HCT116 (cell line): ENCODE measurements around the gene ACTBL2. TPM values are rescaled to one million over a fixed set of nuclear protein-coding genes. Genes with fewer than 3 reads are reported as not detected.

Experiments
- ATAC-seq: fragments of 200-7000 bp; cut with Tn5 transposase; 2 replicates; pipeline ENCODE4 v1.9.1; 2020; ENCODE audit warnings: mild to moderate bottlenecking, moderate library complexity
- BruUV-seq: library from RNA; stranded (reverse); fragments of 400-500 nt; replicated peaks from 2 replicates; lab custom pipeline; 2021; lab: Mats Ljungman, UMichigan
- CTCF ChIA-PET: fragments of 300-600 bp; sonication (Branson Sonifier 250); formaldehyde crosslinking; loops from one replicate; lab custom pipeline; 2021; ENCODE audit warnings: antibody characterized with exemption; lab: Charles Lee
- POLR2A ChIA-PET: fragments of 300-600, 350-600 bp; sonication (Branson Sonifier 250); formaldehyde crosslinking; loops from one replicate; lab custom pipeline; 2021; ENCODE audit warnings: antibody characterized with exemption; lab: Charles Lee
- RAD21 ChIA-PET, 2 experiments: fragments of 300-600 bp; sonication (Branson Sonifier 250); formaldehyde crosslinking; loops; one replicate each; lab custom pipeline; 2023; ENCODE audit warnings: low total read pairs in 2 of 2; ENCODE audit not compliant: uncharacterized antibody in 2 of 2, unreplicated experiment in 2 of 2, low non-redundant PET in 1 of 2; lab: Charles Lee
- DNase-seq: peaks from one replicate; pipeline ENCODE4 v3.0.0-alpha.2; 2010; ENCODE audit warnings: low read depth, low spot score
- H2AFZ ChIP-seq: fragments of 200-600 bp; shearing (Covaris generic), sonication (generic); 2 replicates; pipeline ENCODE4 v1.6.1; 2017; ENCODE audit warnings: low read depth, mixed run types, mixed read lengths, antibody characterized with exemption, low read length; ENCODE audit not compliant: poor library complexity, severe bottlenecking
- H3K27ac ChIP-seq: 2 replicates; pipeline ENCODE4 v1.5.1; 2012; ENCODE audit warnings: low read depth, low read length
- H3K27me3 ChIP-seq: fragments of 200-600 bp; sonication (generic); 2 replicates; pipeline ENCODE4 v1.6.1; 2016; ENCODE audit warnings: mixed run types, low read length, mixed read lengths; ENCODE audit not compliant: insufficient read depth
- H3K36me3 ChIP-seq, 2 experiments: fragments of 200-500 bp in 1 of 2; fragments of 200-600 bp in 1 of 2; sonication (Bioruptor generic) in 1 of 2; sonication (generic) in 1 of 2; 2 replicates each; pipeline versions ENCODE4 v1.5.1 to v1.6.1; 2014 to 2016; ENCODE audit warnings: low read length in 2 of 2, inconsistent platforms in 1 of 2, mixed read lengths in 1 of 2, mixed run types in 1 of 2; ENCODE audit not compliant: insufficient read depth in 2 of 2, control insufficient read depth in 1 of 2
- H3K4me1 ChIP-seq, 2 experiments: fragments of 200-600 bp in 1 of 2; sonication (generic) in 1 of 2; 2 replicates each; pipeline versions ENCODE4 v1.5.1 to v1.6.1; 2012 to 2017; ENCODE audit warnings: low read length in 2 of 2, inconsistent platforms in 1 of 2, mild to moderate bottlenecking in 1 of 2, mixed read lengths in 1 of 2, mixed run types in 1 of 2, moderate library complexity in 1 of 2; ENCODE audit not compliant: insufficient read depth in 2 of 2, control insufficient read depth in 1 of 2
- H3K4me2 ChIP-seq: fragments of 200-600 bp; sonication (generic); 2 replicates; pipeline ENCODE4 v1.6.1; 2017; ENCODE audit warnings: mixed run types, low read length, mixed read lengths
- H3K4me3 ChIP-seq, 2 experiments: fragments of 200-600 bp in 1 of 2; sonication (generic) in 1 of 2; replicated peaks in 1 of 2; 2 replicates each; pipeline ENCODE4 v1.5.1; 2011 to 2016; ENCODE audit warnings: low read length in 2 of 2, control low read depth in 1 of 2, low read depth in 1 of 2, mild to moderate bottlenecking in 1 of 2, mixed read lengths in 1 of 2, mixed run types in 1 of 2
- H3K79me2 ChIP-seq: fragments of 200-600 bp; sonication (generic); 2 replicates; pipeline ENCODE4 v1.6.1; 2017; ENCODE audit warnings: mild to moderate bottlenecking, mixed run types, low read length, moderate library complexity, mixed read lengths; ENCODE audit not compliant: insufficient read depth
- H3K9ac ChIP-seq: fragments of 200-600 bp; sonication (generic); 2 replicates; pipeline ENCODE4 v1.6.1; 2016; ENCODE audit warnings: low read length, mixed read lengths
- H3K9me2 ChIP-seq: fragments of 200-600 bp; sonication (generic), shearing (Covaris generic); 2 replicates; pipeline ENCODE4 v1.6.1; 2017; ENCODE audit warnings: mixed run types, mild to moderate bottlenecking, moderate library complexity; ENCODE audit not compliant: insufficient read depth
- H3K9me3 ChIP-seq, 2 experiments: fragments of 200-500 bp in 1 of 2; fragments of 200-600 bp in 1 of 2; sonication (Bioruptor generic) in 1 of 2; sonication (generic) in 1 of 2; 2 replicates each; pipeline ENCODE4 v1.6.1; 2014 to 2017; ENCODE audit warnings: low read length in 2 of 2, mixed read lengths in 2 of 2, inconsistent platforms in 1 of 2, low read depth in 1 of 2, mild to moderate bottlenecking in 1 of 2, mixed run types in 1 of 2, moderate library complexity in 1 of 2; ENCODE audit not compliant: control insufficient read depth in 1 of 2, insufficient read depth in 1 of 2
- H4K20me1 ChIP-seq: fragments of 200-600 bp; sonication (generic), shearing (Covaris generic); 2 replicates; pipeline ENCODE4 v1.6.1; 2017; ENCODE audit warnings: mixed run types, mild to moderate bottlenecking, moderate library complexity; ENCODE audit not compliant: insufficient read depth
- CBX3 ChIP-seq: IDR thresholded peaks from 2 replicates; pipeline ENCODE4 v1.6.1; 2012; ENCODE audit warnings: low read depth
- CEBPB ChIP-seq: IDR thresholded peaks from 2 replicates; pipeline ENCODE4 v1.6.1; 2012; ENCODE audit warnings: low read depth
- CTCF ChIP-seq, 3 experiments: fragments of 200-600 bp in 1 of 3; sonication (generic) in 1 of 3; IDR thresholded peaks in 2 of 3; conservative IDR thresholded peaks in 1 of 3; 2 replicates each; pipeline ENCODE4 v1.5.1; 2012 to 2017; ENCODE audit warnings: low read depth in 2 of 3, low read length in 2 of 3, antibody characterized with exemption in 1 of 3, borderline replicate concordance in 1 of 3, control low read depth in 1 of 3, mild to moderate bottlenecking in 1 of 3, mixed read lengths in 1 of 3, mixed run types in 1 of 3, moderate library complexity in 1 of 3; ENCODE audit not compliant: insufficient read depth in 1 of 3
- EZH2 ChIP-seq: fragments of 200-600 bp; sonication (generic); IDR thresholded peaks from 2 replicates; pipeline ENCODE4 v1.6.1; 2017; ENCODE audit warnings: antibody characterized with exemption, mixed run types
- FOSL1 ChIP-seq: IDR thresholded peaks from 2 replicates; pipeline ENCODE4 v1.6.1; 2012; ENCODE audit warnings: low read depth
- JUND ChIP-seq: IDR thresholded peaks from 2 replicates; pipeline ENCODE4 v1.6.1; 2012
- POLR2A ChIP-seq: IDR thresholded peaks from 2 replicates; pipeline ENCODE4 v1.7.0; 2011; ENCODE audit warnings: borderline replicate concordance; ENCODE audit not compliant: insufficient read depth, insufficient read length; ENCODE audit errors: extremely low read depth
- POLR2AphosphoS5 ChIP-seq: IDR thresholded peaks from 2 replicates; pipeline ENCODE4 v1.6.1; 2011; ENCODE audit warnings: mild to moderate bottlenecking, low read depth, low read length, moderate library complexity
- REST ChIP-seq: IDR thresholded peaks from 2 replicates; pipeline ENCODE4 v1.6.1; 2012; ENCODE audit warnings: low read depth
- SIN3A ChIP-seq: IDR thresholded peaks from 2 replicates; pipeline ENCODE4 v1.6.1; 2012; ENCODE audit warnings: low read depth
- YY1 ChIP-seq: IDR thresholded peaks from 2 replicates; pipeline ENCODE4 v1.6.1; 2011; ENCODE audit warnings: low read length, low read depth, moderate library complexity, mild to moderate bottlenecking; ENCODE audit not compliant: insufficient replicate concordance; ENCODE audit errors: extremely low read depth
- ZBTB33 ChIP-seq: IDR thresholded peaks from 2 replicates; pipeline ENCODE4 v1.6.1; 2011; ENCODE audit warnings: mild to moderate bottlenecking, low read length, moderate library complexity; ENCODE audit not compliant: insufficient replicate concordance; ENCODE audit errors: extremely low read depth
- ZFX ChIP-seq: fragments of 450-650 bp; IDR thresholded peaks from 2 replicates; pipeline ENCODE4 v1.6.1; 2017
- intact Hi-C: fragments of 100-400 bp; cut with micrococcal nuclease; formaldehyde crosslinking; loops from 2 replicates; pipeline ENCODE4 v1.10.0; 2022
- total RNA-seq: library from RNA; stranded (reverse); gene quantifications from one replicate; pipeline ENCODE4 v1.2.1, GENCODE V29; 2021; ENCODE audit not compliant: unreplicated experiment
- TF ChIP-seq, protein P1 (sequence below): IDR thresholded peaks from 2 replicates; pipeline ENCODE4 v1.6.1; 2012

Gene ACTBL2
- total RNA-seq, 1 experiment from 2014 or later = 0.07 TPM

DNA sequence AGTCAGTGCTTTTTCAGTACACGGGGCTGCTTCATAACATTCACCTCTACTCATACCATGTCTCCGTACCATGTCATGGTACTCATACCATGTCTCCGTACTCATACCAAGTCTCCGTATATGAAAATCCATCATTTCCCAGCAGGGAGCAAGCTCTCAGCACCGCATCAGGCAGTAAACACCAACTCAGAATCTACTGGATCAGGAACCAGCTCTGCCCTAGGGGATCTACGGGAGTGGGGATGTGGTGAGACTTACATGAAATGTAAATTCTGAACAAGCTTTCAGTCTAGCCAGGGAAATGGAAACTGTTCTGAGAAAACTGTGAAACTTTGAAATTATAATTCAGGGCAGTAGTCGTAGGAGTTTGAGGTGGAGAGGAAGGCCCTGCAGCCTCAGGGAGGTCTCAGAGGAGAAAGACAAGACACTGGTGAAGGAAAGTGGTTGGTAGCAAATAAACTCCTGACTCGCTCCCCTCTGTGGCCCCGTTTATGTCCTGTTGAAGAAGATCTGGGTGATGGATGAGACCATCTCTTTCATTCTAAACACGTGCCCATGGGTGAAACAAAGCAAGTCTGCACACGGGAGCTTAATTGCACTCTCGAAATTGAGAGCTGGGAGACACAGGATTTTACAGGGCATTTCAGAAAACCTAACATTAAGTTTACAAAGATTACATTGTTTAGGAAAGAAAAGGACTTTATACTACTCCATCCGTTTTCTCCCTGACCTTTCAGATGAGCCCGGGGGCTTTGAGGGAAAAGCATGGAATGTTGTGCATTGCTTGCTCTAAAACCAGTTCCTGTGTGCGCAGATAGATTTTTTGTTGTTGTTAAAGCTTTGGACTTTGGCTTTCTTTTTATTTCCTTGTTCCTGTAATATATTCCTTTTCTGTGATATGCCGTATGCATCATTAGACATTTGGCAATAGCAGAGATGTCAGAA, 26.8 kb downstream of the ACTBL2 start:
- BruUV-seq = no TSS peak
- Histone ChIP-seq H3K36me3 (no peaks in the 10 kb centered on the region), H3K79me2 (no peaks in the 10 kb centered on the region), H2AFZ (no peak overlapping the region), H3K27me3 (no peaks in the 10 kb centered on the region), H3K9me3 (no peaks in the 10 kb centered on the region), H3K9ac (no peak overlapping the region), H4K20me1 (no peaks in the 10 kb centered on the region), H3K4me1 (no peaks in the 10 kb centered on the region), H3K4me3 (no peak overlapping the region), H3K27ac (no peak overlapping the region), H3K9me2 (no peaks in the 10 kb centered on the region), H3K4me2 (no peak overlapping the region)
- DNase-seq (no peak), ATAC-seq (no peak)
- TF ChIP-seq REST = no peak
- TF ChIP-seq SIN3A = no peak
- TF ChIP-seq, protein P1, sequence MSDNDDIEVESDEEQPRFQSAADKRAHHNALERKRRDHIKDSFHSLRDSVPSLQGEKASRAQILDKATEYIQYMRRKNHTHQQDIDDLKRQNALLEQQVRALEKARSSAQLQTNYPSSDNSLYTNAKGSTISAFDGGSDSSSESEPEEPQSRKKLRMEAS = no peak
- TF ChIP-seq POLR2AphosphoS5 = no peak
- TF ChIP-seq CBX3 = no peak
- no peak for TF ChIP-seq CEBPB
- TF ChIP-seq JUND = no peak
- TF ChIP-seq YY1 = no peak
- no peak for TF ChIP-seq FOSL1
- TF ChIP-seq CTCF (IDR thresholded peaks at IDR 0.05 in 2 of 3, conservative IDR thresholded peaks at IDR 0.05 in 1 of 3; ENCODE audit: borderline replicate concordance in 1 of 3, insufficient read depth in 1 of 3, low read depth in 2 of 3, low read length in 2 of 3) = no peak
- TF ChIP-seq EZH2 = no peak
- no peak for TF ChIP-seq ZBTB33
- TF ChIP-seq POLR2A = no peak
- no peak for TF ChIP-seq ZFX
- POLR2A ChIA-PET = no interaction called here
- RAD21 ChIA-PET = no interaction called here
- CTCF ChIA-PET = no interaction called here
- intact Hi-C loops = no loop called here
